ENCODE results near the gene LUM. TPM values are rescaled to one million over a fixed set of nuclear protein-coding genes. Genes with fewer than 3 reads are reported as not detected.

The LUM gene
- total and polyA plus RNA-seq, 3 donors from 2014 or later, result 8.3 to 213 (median 17.5) TPM

- Histone ChIP-seq H3K4me1 (peaks cover 7% of the 10 kb centered on the region), H3K27me3 (no peaks in the 10 kb centered on the region), H3K27ac (peak overlapping the region in 1 of 2 donors; percentile 51), H3K36me3 (ENCODE audit: low read depth, missing control alignments) (no peaks in the 10 kb centered on the region), H3K4me3 (no peak overlapping the region), H3K9me3 (no peaks in the 10 kb centered on the region)
- intact Hi-C loops (cut with DNase I; ENCODE audit: low total_unique reads), result no loop called here
- WGBS, 2 donors, result 40 to 44% methylated on average over 3 of the region's 3 CpGs
- peak; percentile 41 for DNase-seq
- no peak for TF ChIP-seq POLR2A (IDR thresholded peaks at IDR 0.05)
- no peak for TF ChIP-seq CTCF (IDR thresholded peaks at IDR 0.05)
Measured at GRCh38 chr12:91098941-91099340, 12.4 kb downstream of the LUM start.

- H3K4me3 ChIP-seq, result no peak overlapping the region
- no peak for DNase-seq
- TF ChIP-seq CTCF (IDR thresholded peaks at IDR 0.05), result no peak
- H3K36me3 ChIP-seq (ENCODE audit: low read depth, missing control alignments), result no peaks in the 10 kb centered on the region
- no peaks in the 10 kb centered on the region for H3K27me3 ChIP-seq
- intact Hi-C loops (cut with DNase I; ENCODE audit: low total_unique reads), result no loop called here
- no peaks in the 10 kb centered on the region for H3K9me3 ChIP-seq
- H3K4me1 ChIP-seq, result peaks cover 7% of the 10 kb centered on the region
- peak overlapping the region in 1 of 2 donors; percentile 51 for H3K27ac ChIP-seq
Measured at GRCh38 chr12:91098461-91098860, 12.8 kb downstream of the LUM start.

GRCh38 chr12:91094957-91095356, 16.3 kb downstream of the LUM start:
- H3K27ac ChIP-seq, result no peak overlapping the region
- 68 to 73% methylated on average over 1 of the region's 1 CpG for WGBS, 2 donors
- H3K4me3 ChIP-seq, result no peak overlapping the region
- no peaks in the 10 kb centered on the region for H3K27me3 ChIP-seq
- intact Hi-C loops (cut with DNase I; ENCODE audit: low total_unique reads), result no loop called here
- TF ChIP-seq POLR2A (IDR thresholded peaks at IDR 0.05) (no peak), CTCF (IDR thresholded peaks at IDR 0.05) (no peak)
- H3K9me3 ChIP-seq, result no peaks in the 10 kb centered on the region
- DNase-seq, result no peak
- peaks cover 7% of the 10 kb centered on the region for H3K4me1 ChIP-seq
- no peaks in the 10 kb centered on the region for H3K36me3 ChIP-seq (ENCODE audit: low read depth, missing control alignments)

- H3K27ac ChIP-seq, result no peak overlapping the region
- no peak overlapping the region for H3K4me3 ChIP-seq
- H3K27me3 ChIP-seq, result no peaks in the 10 kb centered on the region
- no peak for DNase-seq
- no peaks in the 10 kb centered on the region for H3K36me3 ChIP-seq (ENCODE audit: low read depth, missing control alignments)
- no peaks in the 10 kb centered on the region for H3K9me3 ChIP-seq
- TF ChIP-seq POLR2A (IDR thresholded peaks at IDR 0.05) (no peak), CTCF (IDR thresholded peaks at IDR 0.05) (no peak)
- intact Hi-C loops (cut with DNase I; ENCODE audit: low total_unique reads), result no loop called here
- peaks cover 5% of the 10 kb centered on the region for H3K4me1 ChIP-seq
Measured at GRCh38 chr12:91094032-91094662, 17.1 kb downstream of the LUM start.

GRCh38 chr12:91093341-91093740, 18.0 kb downstream of the LUM start:
- no peak for DNase-seq
- intact Hi-C loops (cut with DNase I; ENCODE audit: low total_unique reads), result no loop called here
- TF ChIP-seq POLR2A (IDR thresholded peaks at IDR 0.05) (no peak), CTCF (IDR thresholded peaks at IDR 0.05) (no peak)
- 71 to 79% methylated on average over 4 of the region's 4 CpGs for WGBS, 2 donors
- Histone ChIP-seq H3K27me3 (no peaks in the 10 kb centered on the region), H3K4me1 (peaks cover 2% of the 10 kb centered on the region), H3K36me3 (ENCODE audit: low read depth, missing control alignments) (no peaks in the 10 kb centered on the region), H3K4me3 (no peak overlapping the region), H3K9me3 (no peaks in the 10 kb centered on the region), H3K27ac (no peak overlapping the region)

All from testis (tissue), 3 donors.